ENCODE data around the gene CLASRP.

Gene CLASRP

DNA sequence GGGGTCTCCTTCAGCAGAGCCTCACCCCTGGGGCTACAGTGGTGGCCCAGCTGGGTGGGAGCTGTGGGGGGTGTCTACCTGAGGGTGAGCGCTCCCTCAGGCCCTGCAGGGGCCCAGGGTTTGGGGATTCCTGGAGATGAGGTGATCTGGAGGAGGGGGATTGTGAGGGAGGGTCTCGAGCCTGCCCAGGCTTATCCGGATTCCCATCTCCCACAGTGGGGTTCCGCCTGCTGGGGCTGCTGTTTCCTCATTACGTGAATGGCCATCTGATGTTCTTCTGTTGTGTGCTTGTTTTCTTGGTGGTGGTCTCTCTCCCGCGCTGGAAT, 58.6 kb downstream of the CLASRP start:
- H3K9me2 ChIP-seq (replicated peaks; ENCODE audit: low read depth, low read length): no peaks in the 10 kb centered on the region
- H3K27me3 ChIP-seq (ENCODE audit: insufficient read depth, low read length, poor library complexity, severe bottlenecking): no peaks in the 10 kb centered on the region
- no peaks in the 10 kb centered on the region for H3F3A ChIP-seq (ENCODE audit: low read depth)
- peak overlapping the region; percentile 41 for H3K9ac ChIP-seq (ENCODE audit: low read depth, low read length, poor library complexity, severe bottlenecking)
- peaks cover 75% of the 10 kb centered on the region for H4K20me1 ChIP-seq (ENCODE audit: insufficient read depth, low read length, poor library complexity, severe bottlenecking)
- H3K36me3 ChIP-seq (ENCODE audit: insufficient read depth, low read length): peaks cover 10% of the 10 kb centered on the region; the same call in 1 of the 2 replicates
- H2AFZ ChIP-seq (ENCODE audit: low read length): no peak overlapping the region
- H3K9me3 ChIP-seq (ENCODE audit: insufficient read depth, low read depth, low read length): no peaks in the 10 kb centered on the region
- TF ChIP-seq, protein P1, sequence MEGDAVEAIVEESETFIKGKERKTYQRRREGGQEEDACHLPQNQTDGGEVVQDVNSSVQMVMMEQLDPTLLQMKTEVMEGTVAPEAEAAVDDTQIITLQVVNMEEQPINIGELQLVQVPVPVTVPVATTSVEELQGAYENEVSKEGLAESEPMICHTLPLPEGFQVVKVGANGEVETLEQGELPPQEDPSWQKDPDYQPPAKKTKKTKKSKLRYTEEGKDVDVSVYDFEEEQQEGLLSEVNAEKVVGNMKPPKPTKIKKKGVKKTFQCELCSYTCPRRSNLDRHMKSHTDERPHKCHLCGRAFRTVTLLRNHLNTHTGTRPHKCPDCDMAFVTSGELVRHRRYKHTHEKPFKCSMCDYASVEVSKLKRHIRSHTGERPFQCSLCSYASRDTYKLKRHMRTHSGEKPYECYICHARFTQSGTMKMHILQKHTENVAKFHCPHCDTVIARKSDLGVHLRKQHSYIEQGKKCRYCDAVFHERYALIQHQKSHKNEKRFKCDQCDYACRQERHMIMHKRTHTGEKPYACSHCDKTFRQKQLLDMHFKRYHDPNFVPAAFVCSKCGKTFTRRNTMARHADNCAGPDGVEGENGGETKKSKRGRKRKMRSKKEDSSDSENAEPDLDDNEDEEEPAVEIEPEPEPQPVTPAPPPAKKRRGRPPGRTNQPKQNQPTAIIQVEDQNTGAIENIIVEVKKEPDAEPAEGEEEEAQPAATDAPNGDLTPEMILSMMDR (conservative IDR thresholded peaks at IDR 0.05; ENCODE audit: low read length): no peak
- no peak for TF ChIP-seq EZH2phosphoT487 (IDR thresholded peaks at IDR 0.05; ENCODE audit: borderline replicate concordance)
- H3K4me2 ChIP-seq (ENCODE audit: low read depth, low read length, poor library complexity, severe bottlenecking): peak overlapping the region; percentile 89
- peak overlapping the region; percentile 81 for H3K4me3 ChIP-seq (ENCODE audit: low read length, poor library complexity, severe bottlenecking)
- H3K79me2 ChIP-seq (ENCODE audit: insufficient read depth, low read length): peaks cover 94% of the 10 kb centered on the region
- H3K4me1 ChIP-seq (ENCODE audit: insufficient read depth, low read length, poor library complexity, severe bottlenecking): peaks cover 41% of the 10 kb centered on the region

DNA sequence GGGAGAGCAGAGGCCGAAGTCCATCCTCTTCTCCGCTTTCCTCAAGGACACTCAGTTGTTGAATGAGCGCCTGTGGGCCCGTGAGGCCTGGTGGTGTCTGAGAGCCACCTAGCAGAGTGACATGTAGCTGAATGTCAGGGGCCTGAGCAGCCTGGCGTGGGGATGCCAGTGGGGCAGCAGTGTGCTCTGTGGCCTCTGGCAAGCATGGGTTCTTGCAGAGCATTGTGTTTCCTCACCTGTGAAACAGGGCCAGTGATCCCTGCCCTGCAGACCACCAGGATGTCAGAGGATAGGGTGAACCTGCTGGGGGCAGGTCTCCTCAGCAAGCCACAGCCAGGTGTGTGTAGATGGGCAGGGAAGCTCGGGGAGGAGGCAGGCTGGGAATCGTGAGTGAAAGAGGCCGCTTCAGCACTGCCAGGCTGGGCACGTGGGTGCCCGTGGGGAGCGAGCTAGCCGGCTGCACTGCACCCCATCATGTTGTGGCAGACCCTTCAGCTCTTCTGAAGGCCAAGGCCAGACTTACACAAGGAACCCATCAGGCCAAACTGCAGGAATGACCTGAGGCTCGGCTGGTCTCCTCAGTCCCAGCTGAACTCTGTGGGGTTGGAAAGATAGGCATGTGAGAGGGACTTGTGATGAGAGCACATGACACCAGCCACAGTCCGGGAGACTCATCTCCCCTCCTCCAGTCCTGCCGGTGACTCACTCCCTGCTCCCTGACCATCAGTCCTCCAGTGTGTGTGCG, 59.1 kb downstream of the CLASRP start:
- Histone ChIP-seq H3K79me2 (ENCODE audit: insufficient read depth, low read length) (peaks cover 99% of the 10 kb centered on the region), H3K27me3 (ENCODE audit: insufficient read depth, low read length, poor library complexity, severe bottlenecking) (no peaks in the 10 kb centered on the region), H3F3A (ENCODE audit: low read depth) (no peaks in the 10 kb centered on the region), H3K4me3 (ENCODE audit: low read length, poor library complexity, severe bottlenecking) (no peak overlapping the region), H2AFZ (ENCODE audit: low read length) (no peak overlapping the region), H3K36me3 (ENCODE audit: insufficient read depth, low read length) (peaks cover 10% of the 10 kb centered on the region; the same call in 1 of the 2 replicates), H3K4me1 (ENCODE audit: insufficient read depth, low read length, poor library complexity, severe bottlenecking) (peaks cover 38% of the 10 kb centered on the region), H3K4me2 (ENCODE audit: low read depth, low read length, poor library complexity, severe bottlenecking) (peak overlapping the region; percentile 89), H3K9ac (ENCODE audit: low read depth, low read length, poor library complexity, severe bottlenecking) (peak overlapping the region; percentile 41), H4K20me1 (ENCODE audit: insufficient read depth, low read length, poor library complexity, severe bottlenecking) (peaks cover 75% of the 10 kb centered on the region), H3K9me3 (ENCODE audit: insufficient read depth, low read depth, low read length) (no peaks in the 10 kb centered on the region), H3K9me2 (replicated peaks; ENCODE audit: low read depth, low read length) (no peaks in the 10 kb centered on the region)
- TF ChIP-seq, protein P1 (conservative IDR thresholded peaks at IDR 0.05; ENCODE audit: low read length): no peak
- no peak for TF ChIP-seq EZH2phosphoT487 (IDR thresholded peaks at IDR 0.05; ENCODE audit: borderline replicate concordance)

DNA sequence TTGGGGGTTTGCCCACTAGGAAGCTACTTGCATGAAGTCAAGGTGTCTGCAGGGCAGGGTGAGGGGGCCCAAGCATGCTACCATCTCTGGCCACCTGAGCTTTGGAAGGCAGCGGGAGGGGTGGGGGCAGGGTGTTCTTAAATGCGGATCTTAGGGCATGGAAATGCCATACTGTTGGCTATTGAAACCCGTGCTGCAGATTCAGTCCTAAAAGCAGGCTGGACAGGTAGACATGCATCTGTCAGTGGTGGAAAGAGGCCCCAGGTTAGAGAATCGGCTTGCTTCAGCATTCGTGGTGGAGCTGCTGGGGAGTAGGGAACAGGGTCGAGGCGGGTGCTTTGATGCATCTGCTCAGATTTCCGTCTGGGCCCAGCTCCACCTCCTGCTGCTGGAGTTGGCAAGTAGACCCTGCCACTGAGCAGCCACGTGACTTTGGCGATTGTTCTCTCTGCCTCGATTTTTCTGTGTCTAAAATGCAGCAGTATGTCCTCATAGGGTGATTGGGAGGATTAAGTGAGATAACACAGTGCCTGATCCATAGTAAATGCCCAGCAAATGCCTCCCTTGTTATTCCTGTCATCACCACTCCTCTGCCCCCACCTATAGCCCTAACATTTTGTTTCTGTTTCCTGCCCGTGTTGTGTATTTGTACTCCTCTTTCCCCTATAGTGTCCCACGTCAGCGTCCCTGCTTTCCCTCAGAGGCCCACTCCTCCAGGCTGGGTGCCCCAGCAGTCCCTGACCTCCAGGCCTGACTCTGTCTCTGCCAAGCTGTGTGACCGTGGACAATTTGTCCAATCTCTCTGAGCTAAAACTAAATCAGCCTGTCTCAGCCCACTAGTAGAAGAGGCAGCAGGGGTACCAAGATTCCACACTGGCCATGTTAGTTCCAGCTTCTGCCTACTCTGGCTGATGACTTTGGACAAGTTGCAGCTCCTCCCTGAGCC, 59.9 kb downstream of the CLASRP start:
- Histone ChIP-seq H3K9me3 (ENCODE audit: insufficient read depth, low read depth, low read length) (no peaks in the 10 kb centered on the region), H3K9me2 (replicated peaks; ENCODE audit: low read depth, low read length) (no peaks in the 10 kb centered on the region), H3K4me1 (ENCODE audit: insufficient read depth, low read length, poor library complexity, severe bottlenecking) (peaks cover 38% of the 10 kb centered on the region), H2AFZ (ENCODE audit: low read length) (no peak overlapping the region), H3K36me3 (ENCODE audit: insufficient read depth, low read length) (peaks cover 10% of the 10 kb centered on the region; the same call in 1 of the 2 replicates), H3K79me2 (ENCODE audit: insufficient read depth, low read length) (peaks cover 100% of the 10 kb centered on the region), H3K9ac (ENCODE audit: low read depth, low read length, poor library complexity, severe bottlenecking) (peak overlapping the region; percentile 41), H3K27me3 (ENCODE audit: insufficient read depth, low read length, poor library complexity, severe bottlenecking) (no peaks in the 10 kb centered on the region), H3K4me3 (ENCODE audit: low read length, poor library complexity, severe bottlenecking) (no peak overlapping the region), H4K20me1 (ENCODE audit: insufficient read depth, low read length, poor library complexity, severe bottlenecking) (peaks cover 67% of the 10 kb centered on the region), H3K4me2 (ENCODE audit: low read depth, low read length, poor library complexity, severe bottlenecking) (peak overlapping the region; percentile 89), H3F3A (ENCODE audit: low read depth) (no peaks in the 10 kb centered on the region)
- TF ChIP-seq, protein P1 (conservative IDR thresholded peaks at IDR 0.05; ENCODE audit: low read length): no peak
